Kidney (tissue), 14 donors: Measurements from ENCODE around the gene ADARB2. TPM values are rescaled to one million over a fixed set of nuclear protein-coding genes. Genes with fewer than 3 reads are reported as not detected.

Experiments used
- DNase-seq, 5 donors: peaks; one replicate each; pipeline ENCODE4 v3.0.0-alpha.2; 2013 to 2020
- FAIRE-seq: peaks from 2 replicates; lab custom pipeline; 2012; peaks lifted over from hg19 to GRCh38; lab: Jason Lieb, UNC
- H3K27ac ChIP-seq, 2 donors: one replicate each; pipeline ENCODE4 v1.7.0; 2013; ENCODE audit warnings: low read depth in 2 of 2, low read length in 2 of 2, inconsistent platforms in 1 of 2
- H3K27me3 ChIP-seq: one replicate; pipeline ENCODE4 v1.7.1; 2013; ENCODE audit warnings: low read length, inconsistent platforms; ENCODE audit not compliant: control insufficient read depth, insufficient read depth
- H3K36me3 ChIP-seq, 3 donors: one replicate each; pipeline versions ENCODE4 v1.7.0 to v1.7.1; 2013; ENCODE audit warnings: low read length in 3 of 3, control low read depth in 1 of 3, inconsistent platforms in 1 of 3; ENCODE audit not compliant: insufficient read depth in 3 of 3, control insufficient read depth in 2 of 3
- H3K4me1 ChIP-seq, 3 donors: one replicate each; pipeline versions ENCODE4 v1.7.0 to v1.7.1; 2013; ENCODE audit warnings: low read length in 3 of 3, inconsistent platforms in 1 of 3, low read depth in 1 of 3; ENCODE audit not compliant: control insufficient read depth in 2 of 3, insufficient read depth in 2 of 3
- H3K4me3 ChIP-seq, 3 donors: one replicate each; pipeline versions ENCODE4 v1.7.0 to v1.8.1; 2013; ENCODE audit warnings: low read length in 3 of 3, control low read depth in 1 of 3, inconsistent platforms in 1 of 3
- H3K9ac ChIP-seq, 3 donors: one replicate each; pipeline versions ENCODE4 v1.7.0 to v1.7.1; 2013; ENCODE audit warnings: low read length in 3 of 3, control low read depth in 1 of 3, inconsistent platforms in 1 of 3
- H3K9me3 ChIP-seq, 3 donors: one replicate each; pipeline versions ENCODE4 v1.7.0 to v1.7.1; 2013; ENCODE audit warnings: low read length in 3 of 3, control low read depth in 1 of 3, inconsistent platforms in 1 of 3; ENCODE audit not compliant: control insufficient read depth in 2 of 3, insufficient read depth in 1 of 3
- intact Hi-C: fragments of 100-400 bp; cut with DNase I; formaldehyde crosslinking; loops from one replicate; pipeline ENCODE4 v1.11.1; 2022
- polyA plus RNA-seq: library from polyadenylated mRNA; stranded (reverse); fragments of 350-450 nt; fragmentation: Illumina TruSeq; extraction: RNeasy Lipid Tissue Mini Kit (QIAGEN cat#74804); gene quantifications from one replicate; pipeline ENCODE4 v1.2.3, GENCODE V29; 2014; ENCODE audit warnings: low read depth, low replicate concordance; ENCODE audit not compliant: insufficient read depth
- total RNA-seq: library from RNA; stranded (reverse); fragmentation: NEBNext Ultra II Directional; extraction: Animal tissue kit (Norgen Biotek cat#: 25700); gene quantifications from one replicate; pipeline ENCODE4 v1.2.1, GENCODE V29; 2021
- TF ChIP-seq, protein P1 (sequence below): IDR thresholded peaks from 3 replicates; pipeline ENCODE4 v1.5.1; 2012; ENCODE audit warnings: mild to moderate bottlenecking, moderate library complexity, borderline replicate concordance; ENCODE audit not compliant: insufficient read depth; ENCODE audit errors: extremely low read depth
- donor health status: control.
- donor health status: control.
- donor health status: control.
- donor health status: control.
- donor health status: control.
- donor health status: DM: yes; HTN: yes; CAD: no.
- donor health status: Normal renal cell carcinoma (clear cell type).

ADARB2 gene
- total and polyA plus RNA-seq, 2 donors from 2014 or later = 1.0 to 1.3 TPM

DNA sequence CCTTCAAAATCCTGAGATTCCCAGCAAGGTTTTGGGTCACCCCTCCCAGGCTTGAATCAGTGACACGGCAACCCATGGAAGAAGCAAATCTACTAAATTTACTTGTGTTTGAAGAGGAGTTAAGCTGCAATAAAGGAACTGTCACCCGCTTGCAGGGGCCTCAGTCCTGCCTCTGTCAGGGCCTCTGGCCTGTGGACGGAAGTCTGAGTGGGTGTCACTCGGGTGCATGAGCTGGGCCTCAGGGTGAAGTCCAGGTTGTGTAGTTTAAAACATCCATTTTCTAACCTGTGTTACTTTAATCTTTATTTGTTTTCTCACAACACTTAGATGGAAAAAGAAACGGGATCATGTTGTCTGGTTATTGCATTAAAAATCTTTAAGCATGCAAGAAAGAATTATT is 234.9 kb downstream of the ADARB2 start:
- H3K27ac ChIP-seq = no peak overlapping the region

DNA sequence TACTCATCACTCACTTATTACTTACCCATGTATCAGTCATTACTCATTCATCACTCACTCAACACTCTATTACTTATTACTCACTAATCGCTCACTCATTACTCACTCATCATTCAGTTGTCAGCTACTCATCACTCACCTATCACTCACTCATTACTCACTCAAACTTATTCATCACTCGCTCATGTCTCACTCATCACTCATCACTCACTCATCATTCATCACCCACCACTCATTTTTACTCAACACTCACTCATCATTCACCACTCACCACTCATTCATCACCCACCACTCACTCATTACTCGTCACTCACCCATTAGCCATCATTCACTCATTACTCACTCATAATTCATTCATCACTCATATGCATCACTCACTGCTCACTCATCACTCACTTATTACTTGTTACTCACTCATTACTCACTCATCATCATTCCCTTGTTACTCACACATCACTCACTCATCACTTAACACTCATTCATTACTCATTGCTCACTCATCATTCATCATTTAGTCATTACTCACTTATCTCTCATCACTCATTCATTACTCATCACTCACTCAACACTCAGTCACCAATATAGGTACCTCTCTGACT is 237.9 kb downstream of the ADARB2 start:
- Histone ChIP-seq H3K36me3 (no peaks in the 10 kb centered on the region), H3K4me3 (no peak overlapping the region), H3K4me1 (no peaks in the 10 kb centered on the region), H3K9ac (no peak overlapping the region), H3K27me3 (no peaks in the 10 kb centered on the region), H3K9me3 (peaks cover 0 to 3% (median 2%) of the 10 kb centered on the region in 3 donors), H3K27ac (no peak overlapping the region)
- intact Hi-C loops = no loop called here
- FAIRE-seq (no peak), DNase-seq (no peak)
- TF ChIP-seq, protein P1, sequence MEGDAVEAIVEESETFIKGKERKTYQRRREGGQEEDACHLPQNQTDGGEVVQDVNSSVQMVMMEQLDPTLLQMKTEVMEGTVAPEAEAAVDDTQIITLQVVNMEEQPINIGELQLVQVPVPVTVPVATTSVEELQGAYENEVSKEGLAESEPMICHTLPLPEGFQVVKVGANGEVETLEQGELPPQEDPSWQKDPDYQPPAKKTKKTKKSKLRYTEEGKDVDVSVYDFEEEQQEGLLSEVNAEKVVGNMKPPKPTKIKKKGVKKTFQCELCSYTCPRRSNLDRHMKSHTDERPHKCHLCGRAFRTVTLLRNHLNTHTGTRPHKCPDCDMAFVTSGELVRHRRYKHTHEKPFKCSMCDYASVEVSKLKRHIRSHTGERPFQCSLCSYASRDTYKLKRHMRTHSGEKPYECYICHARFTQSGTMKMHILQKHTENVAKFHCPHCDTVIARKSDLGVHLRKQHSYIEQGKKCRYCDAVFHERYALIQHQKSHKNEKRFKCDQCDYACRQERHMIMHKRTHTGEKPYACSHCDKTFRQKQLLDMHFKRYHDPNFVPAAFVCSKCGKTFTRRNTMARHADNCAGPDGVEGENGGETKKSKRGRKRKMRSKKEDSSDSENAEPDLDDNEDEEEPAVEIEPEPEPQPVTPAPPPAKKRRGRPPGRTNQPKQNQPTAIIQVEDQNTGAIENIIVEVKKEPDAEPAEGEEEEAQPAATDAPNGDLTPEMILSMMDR = no peak

More for the DNA sequence above, 234.9 kb downstream of the ADARB2 start:
- TF ChIP-seq, protein P1 = no peak
- DNase-seq (no peak), FAIRE-seq (no peak)
- Histone ChIP-seq H3K36me3 (peaks cover 0 to 2% (median 0%) of the 10 kb centered on the region in 3 donors), H3K9ac (no peak overlapping the region), H3K4me3 (no peak overlapping the region), H3K4me1 (no peaks in the 10 kb centered on the region), H3K9me3 (peaks cover 0 to 2% (median 2%) of the 10 kb centered on the region in 3 donors), H3K27me3 (no peaks in the 10 kb centered on the region)
- intact Hi-C loops = no loop called here

DNA sequence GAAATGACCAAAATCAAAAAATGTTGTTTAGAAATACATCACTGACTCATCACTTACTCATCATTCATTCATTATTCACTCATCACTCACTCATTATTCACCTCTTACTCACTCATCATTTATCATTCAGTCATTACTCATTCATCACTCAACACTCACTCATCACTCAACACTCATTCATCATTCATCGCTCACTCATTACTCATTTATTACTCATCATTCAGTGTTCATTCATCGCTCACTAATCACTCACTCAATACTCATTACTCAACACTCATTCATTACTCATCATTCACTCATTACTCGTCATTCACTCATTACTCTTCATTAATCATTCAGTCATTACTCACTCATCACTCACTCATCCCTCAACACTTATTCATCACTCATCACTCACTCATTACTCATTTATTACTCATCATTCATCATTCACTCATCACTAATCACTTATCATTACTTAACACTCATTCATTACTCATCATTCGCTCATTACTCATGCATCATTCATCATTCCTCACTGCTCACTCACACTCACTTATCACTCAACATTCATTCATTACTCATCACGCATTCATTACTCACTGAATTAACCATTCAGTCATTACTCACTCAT is 238.5 kb downstream of the ADARB2 start:
- H3K36me3 ChIP-seq = no peaks in the 10 kb centered on the region
- H3K4me3 ChIP-seq = no peak overlapping the region
- DNase-seq (no peak), FAIRE-seq (no peak)
- H3K4me1 ChIP-seq = no peaks in the 10 kb centered on the region
- intact Hi-C loops = no loop called here
- TF ChIP-seq, protein P1 = no peak
- peaks cover 0 to 3% (median 2%) of the 10 kb centered on the region in 3 donors for H3K9me3 ChIP-seq
- no peaks in the 10 kb centered on the region for H3K27me3 ChIP-seq
- no peak overlapping the region for H3K9ac ChIP-seq
- H3K27ac ChIP-seq = no peak overlapping the region
